Lower leg skin (tissue), 3 donors: ENCODE data around the gene ABHD17B.

ENCODE experiments used
- POLR2A ChIP-seq, 2 donors: fragments of 450-650 bp; IDR thresholded peaks; one replicate each; pipeline ENCODE4 v1.6.1; 2016 to 2017; ENCODE audit warnings: antibody characterized with exemption in 2 of 2, mild to moderate bottlenecking in 1 of 2, moderate library complexity in 1 of 2
- TF ChIP-seq, protein P1 (sequence below), 3 donors: fragments of 450-650 bp; IDR thresholded peaks; one replicate each; pipeline ENCODE4 v1.5.1; 2016; ENCODE audit warnings: antibody characterized with exemption in 3 of 3, mild to moderate bottlenecking in 3 of 3, moderate library complexity in 2 of 3

DNA sequence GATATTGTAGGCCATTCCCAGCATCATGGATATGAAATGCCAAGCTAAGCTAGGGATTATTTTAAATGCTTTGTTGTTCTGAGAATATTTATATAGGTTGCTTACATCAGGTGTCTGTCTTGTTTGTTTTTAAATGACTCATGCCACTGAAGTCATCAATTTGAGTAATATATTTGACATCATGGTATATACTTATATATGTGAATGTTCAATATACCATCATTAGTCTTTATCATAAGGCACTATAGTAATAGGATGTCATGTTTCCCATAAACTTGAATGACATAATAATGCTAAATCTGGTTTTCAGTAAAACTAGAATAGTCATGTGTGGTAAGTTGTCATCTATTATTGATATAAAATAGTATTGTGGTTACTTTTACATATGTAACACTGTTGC lies 13.6 kb upstream of the ABHD17B start:
- TF ChIP-seq, protein P1, sequence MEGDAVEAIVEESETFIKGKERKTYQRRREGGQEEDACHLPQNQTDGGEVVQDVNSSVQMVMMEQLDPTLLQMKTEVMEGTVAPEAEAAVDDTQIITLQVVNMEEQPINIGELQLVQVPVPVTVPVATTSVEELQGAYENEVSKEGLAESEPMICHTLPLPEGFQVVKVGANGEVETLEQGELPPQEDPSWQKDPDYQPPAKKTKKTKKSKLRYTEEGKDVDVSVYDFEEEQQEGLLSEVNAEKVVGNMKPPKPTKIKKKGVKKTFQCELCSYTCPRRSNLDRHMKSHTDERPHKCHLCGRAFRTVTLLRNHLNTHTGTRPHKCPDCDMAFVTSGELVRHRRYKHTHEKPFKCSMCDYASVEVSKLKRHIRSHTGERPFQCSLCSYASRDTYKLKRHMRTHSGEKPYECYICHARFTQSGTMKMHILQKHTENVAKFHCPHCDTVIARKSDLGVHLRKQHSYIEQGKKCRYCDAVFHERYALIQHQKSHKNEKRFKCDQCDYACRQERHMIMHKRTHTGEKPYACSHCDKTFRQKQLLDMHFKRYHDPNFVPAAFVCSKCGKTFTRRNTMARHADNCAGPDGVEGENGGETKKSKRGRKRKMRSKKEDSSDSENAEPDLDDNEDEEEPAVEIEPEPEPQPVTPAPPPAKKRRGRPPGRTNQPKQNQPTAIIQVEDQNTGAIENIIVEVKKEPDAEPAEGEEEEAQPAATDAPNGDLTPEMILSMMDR (IDR thresholded peaks at IDR 0.05): no peak
- no peak for TF ChIP-seq POLR2A (IDR thresholded peaks at IDR 0.05)
